CD4-positive, alpha-beta T cell (primary cell): ENCODE data around the gene BBS10. TPM values are rescaled to one million over a fixed set of nuclear protein-coding genes. Genes with fewer than 3 reads are reported as not detected.
"Not testable (repeated sequence)": the region's sequence is repeated elsewhere in the genome, so short reads cannot be mapped to it uniquely, and the experiment has no call there.

Source experiments
- ATAC-seq: fragments of 200-7000 bp; cut with Tn5 transposase; one replicate; pipeline ENCODE4 v1.10.0; 2022; ENCODE audit warnings: mild to moderate bottlenecking; ENCODE audit not compliant: poor library complexity
- CTCF ChIA-PET: fragments of 350-600 bp; sonication (Branson Sonifier 250); formaldehyde crosslinking; loops from one replicate; lab custom pipeline; 2021; ENCODE audit warnings: antibody characterized with exemption, inconsistent platforms; lab: Charles Lee
- POLR2A ChIA-PET: fragments of 350-600 bp; sonication (Branson Sonifier 250); formaldehyde crosslinking; loops from one replicate; lab custom pipeline; 2021; ENCODE audit warnings: antibody characterized with exemption, inconsistent platforms; lab: Charles Lee
- DNase-seq, 14 experiments: peaks; one replicate each; pipeline ENCODE4 v3.0.0-alpha.2; 2013 to 2020; ENCODE audit warnings: mixed read lengths in 2 of 14
- H3K27ac ChIP-seq, 2 donors: one replicate each; pipeline versions ENCODE4 v1.5.1 to v1.7.0; 2013; ENCODE audit warnings: low read length in 2 of 2, low read depth in 1 of 2, mild to moderate bottlenecking in 1 of 2
- H3K27me3 ChIP-seq, 2 experiments: 1 replicate in 1 of 2; 2 replicates in 1 of 2; pipeline versions ENCODE4 v1.6.1 to v1.7.0; 2013; ENCODE audit warnings: low read length in 2 of 2, control low read depth in 1 of 2, mild to moderate bottlenecking in 1 of 2, moderate library complexity in 1 of 2; ENCODE audit not compliant: insufficient read depth in 2 of 2, control insufficient read depth in 1 of 2
- H3K36me3 ChIP-seq: one replicate; pipeline ENCODE4 v1.6.1; 2013; ENCODE audit warnings: low read length, control low read depth; ENCODE audit not compliant: insufficient read depth
- H3K4me1 ChIP-seq: one replicate; pipeline ENCODE4 v1.6.1; 2013; ENCODE audit warnings: low read length, control low read depth; ENCODE audit not compliant: insufficient read depth
- H3K4me3 ChIP-seq: one replicate; pipeline ENCODE4 v1.5.1; 2013; ENCODE audit warnings: mild to moderate bottlenecking, low read length, moderate library complexity
- H3K9me3 ChIP-seq, 2 experiments: 1 replicate in 1 of 2; 2 replicates in 1 of 2; pipeline versions ENCODE4 v1.6.1 to v1.7.0; 2013; ENCODE audit warnings: low read length in 2 of 2, mild to moderate bottlenecking in 2 of 2, control low read depth in 1 of 2, moderate library complexity in 1 of 2; ENCODE audit not compliant: control insufficient read depth in 1 of 2, insufficient read depth in 1 of 2
- H3K27ac Mint-ChIP-seq: one replicate; pipeline ENCODE4 v1.8.0; 2020; ENCODE audit warnings: mixed read lengths
- H3K27me3 Mint-ChIP-seq: one replicate; pipeline ENCODE4 v1.8.0; 2021; ENCODE audit warnings: mixed read lengths
- H3K36me3 Mint-ChIP-seq: one replicate; pipeline ENCODE4 v1.8.0; 2021; ENCODE audit warnings: low read depth, mixed read lengths
- H3K4me1 Mint-ChIP-seq: one replicate; pipeline ENCODE4 v1.8.0; 2021; ENCODE audit warnings: low read depth, mixed read lengths
- H3K4me3 Mint-ChIP-seq: one replicate; pipeline ENCODE4 v1.8.0; 2020; ENCODE audit warnings: mild to moderate bottlenecking, mixed read lengths
- H3K9me3 Mint-ChIP-seq: one replicate; pipeline ENCODE4 v1.8.0; 2020; ENCODE audit warnings: mixed read lengths
- intact Hi-C, 2 experiments: fragments of 100-400 bp; cut with DNase I in 1 of 2; cut with micrococcal nuclease in 1 of 2; formaldehyde crosslinking; loops; one replicate each; pipeline versions ENCODE4 v1.15.1 to v1.9.0; 2023 to 2025; cut with DNase I, micrococcal nuclease
- total RNA-seq, 174 experiments: library from RNA in 2 of 174; stranded (reverse) in 2 of 174; gene quantifications; one replicate each; pipeline ENCODE4 v1.2.3 and lab custom pipeline; 2021 to 2026
- TF ChIP-seq, protein P1 (sequence below): fragments of 200-600 bp; IDR thresholded peaks from one replicate; pipeline ENCODE4 v1.8.0; 2022; ENCODE audit warnings: antibody characterized with exemption, mild to moderate bottlenecking

Gene BBS10
- total RNA-seq, 2 experiments from 2014 or later = 1.4 TPM

DNA sequence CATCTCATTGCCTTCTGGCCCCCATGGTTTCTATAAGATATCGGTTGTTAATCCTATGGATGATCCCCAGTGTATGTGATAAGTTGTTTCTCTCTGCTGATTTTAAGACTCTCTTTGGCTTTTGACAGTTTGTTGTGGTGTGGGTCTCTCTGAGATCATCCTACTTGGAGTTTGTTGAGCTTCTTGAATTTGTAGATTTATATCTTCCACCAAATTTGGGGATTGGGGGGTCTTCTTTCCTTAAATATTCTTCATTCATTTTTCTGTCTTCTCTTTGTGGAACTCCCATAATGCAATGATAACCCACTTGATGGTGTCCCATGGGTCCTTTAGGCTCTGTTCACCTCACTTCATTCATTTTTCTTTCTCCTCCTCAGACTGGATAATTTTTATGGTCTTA lies 20.0 kb upstream of the BBS10 start:
- H3K36me3 ChIP-seq = peaks cover 70% of the 10 kb centered on the region

DNA sequence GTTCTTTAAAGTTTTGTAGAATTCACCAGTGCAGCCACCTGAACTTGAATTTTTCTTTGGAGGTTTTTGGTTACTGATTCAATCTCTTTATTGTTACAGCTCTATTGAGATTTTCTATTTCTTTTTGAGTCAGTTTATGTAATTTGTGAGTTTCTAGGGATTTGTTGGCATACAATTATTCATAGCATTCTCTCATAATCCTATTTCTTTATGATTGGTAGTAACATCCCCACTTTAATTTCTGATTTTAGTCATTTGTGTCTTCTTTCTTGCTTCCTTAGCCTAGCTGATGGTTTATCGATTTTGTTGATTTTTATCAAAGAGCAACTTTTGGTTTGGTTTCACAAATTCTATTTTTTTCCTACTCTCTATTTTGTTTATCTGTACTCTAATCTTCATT lies 17.9 kb upstream of the BBS10 start:
- Histone ChIP-seq H3K4me3 (no peak overlapping the region), H3K36me3 (peaks cover 61% of the 10 kb centered on the region), H3K4me1 (no peaks in the 10 kb centered on the region), H3K27me3 (no peaks in the 10 kb centered on the region), H3K27ac (no peak overlapping the region), H3K9me3 (no peaks in the 10 kb centered on the region)
- Mint-ChIP-seq H3K27ac (no peak overlapping the region), H3K36me3 (peaks cover 96% of the 10 kb centered on the region), H3K4me1 (no peaks in the 10 kb centered on the region), H3K4me3 (no peak overlapping the region), H3K27me3 (no peaks in the 10 kb centered on the region), H3K9me3 (peaks cover 7% of the 10 kb centered on the region)
- ATAC-seq (no peak), DNase-seq (no peak)
- intact Hi-C loops = no loop called here
- TF ChIP-seq, protein P1, sequence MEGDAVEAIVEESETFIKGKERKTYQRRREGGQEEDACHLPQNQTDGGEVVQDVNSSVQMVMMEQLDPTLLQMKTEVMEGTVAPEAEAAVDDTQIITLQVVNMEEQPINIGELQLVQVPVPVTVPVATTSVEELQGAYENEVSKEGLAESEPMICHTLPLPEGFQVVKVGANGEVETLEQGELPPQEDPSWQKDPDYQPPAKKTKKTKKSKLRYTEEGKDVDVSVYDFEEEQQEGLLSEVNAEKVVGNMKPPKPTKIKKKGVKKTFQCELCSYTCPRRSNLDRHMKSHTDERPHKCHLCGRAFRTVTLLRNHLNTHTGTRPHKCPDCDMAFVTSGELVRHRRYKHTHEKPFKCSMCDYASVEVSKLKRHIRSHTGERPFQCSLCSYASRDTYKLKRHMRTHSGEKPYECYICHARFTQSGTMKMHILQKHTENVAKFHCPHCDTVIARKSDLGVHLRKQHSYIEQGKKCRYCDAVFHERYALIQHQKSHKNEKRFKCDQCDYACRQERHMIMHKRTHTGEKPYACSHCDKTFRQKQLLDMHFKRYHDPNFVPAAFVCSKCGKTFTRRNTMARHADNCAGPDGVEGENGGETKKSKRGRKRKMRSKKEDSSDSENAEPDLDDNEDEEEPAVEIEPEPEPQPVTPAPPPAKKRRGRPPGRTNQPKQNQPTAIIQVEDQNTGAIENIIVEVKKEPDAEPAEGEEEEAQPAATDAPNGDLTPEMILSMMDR = no peak
- CTCF ChIA-PET = no interaction called here
- POLR2A ChIA-PET = interaction anchor here (2.1 kb wide), 1 partner anchor 18 kb away, joined by 6 read pairs; the partner anchor contains the start of gene BBS10

More for the DNA sequence above, 20.0 kb upstream of the BBS10 start:
- intact Hi-C loops = no loop called here
- H3K4me3 Mint-ChIP-seq = no peak overlapping the region
- no peaks in the 10 kb centered on the region for H3K27me3 Mint-ChIP-seq
- no peaks in the 10 kb centered on the region for H3K9me3 ChIP-seq
- H3K27ac Mint-ChIP-seq = no peak overlapping the region
- ChIA-PET POLR2A (no interaction called here), CTCF (no interaction called here)
- no peaks in the 10 kb centered on the region for H3K4me1 Mint-ChIP-seq
- no peak overlapping the region for H3K4me3 ChIP-seq
- peaks cover 7% of the 10 kb centered on the region for H3K9me3 Mint-ChIP-seq
- H3K4me1 ChIP-seq = no peaks in the 10 kb centered on the region
- no peaks in the 10 kb centered on the region for H3K27me3 ChIP-seq
- DNase-seq (no peak), ATAC-seq (no peak)
- peaks cover 94% of the 10 kb centered on the region for H3K36me3 Mint-ChIP-seq
- TF ChIP-seq, protein P1 = no peak
- no peak overlapping the region for H3K27ac ChIP-seq

DNA sequence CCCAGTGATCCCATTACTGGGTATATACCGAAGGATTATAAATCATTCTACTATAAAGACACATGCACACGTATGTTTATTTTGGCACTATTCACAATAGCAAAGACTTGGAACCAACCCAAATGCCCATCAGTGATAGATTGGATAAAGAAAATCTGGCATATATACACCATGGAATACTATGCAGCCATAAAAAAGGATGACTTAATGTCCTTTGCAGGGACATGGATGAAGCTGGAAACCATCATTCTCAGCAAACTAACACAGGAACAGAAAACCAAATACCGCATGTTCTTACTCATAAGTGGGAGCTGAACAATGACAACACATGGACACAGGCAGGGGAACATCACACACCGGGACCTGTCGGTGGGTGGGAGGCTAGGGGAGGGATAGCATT lies 15.9 kb upstream of the BBS10 start:
- H3K27me3 ChIP-seq, H3K9me3 Mint-ChIP-seq, H3K4me1 ChIP-seq, H3K4me1 Mint-ChIP-seq, H3K27me3 Mint-ChIP-seq, H3K4me3 Mint-ChIP-seq, H3K27ac Mint-ChIP-seq, DNase-seq, H3K4me3 ChIP-seq, H3K9me3 ChIP-seq, intact Hi-C loops, ATAC-seq, H3K27ac ChIP-seq, CTCF ChIA-PET: not testable (repeated sequence)
- peaks cover 96% of the 10 kb centered on the region for H3K36me3 Mint-ChIP-seq
- peaks cover 50% of the 10 kb centered on the region for H3K36me3 ChIP-seq
- POLR2A ChIA-PET = interaction anchor here (2.1 kb wide), 1 partner anchor 16 kb away, joined by 6 read pairs; the partner anchor contains the start of gene BBS10

DNA sequence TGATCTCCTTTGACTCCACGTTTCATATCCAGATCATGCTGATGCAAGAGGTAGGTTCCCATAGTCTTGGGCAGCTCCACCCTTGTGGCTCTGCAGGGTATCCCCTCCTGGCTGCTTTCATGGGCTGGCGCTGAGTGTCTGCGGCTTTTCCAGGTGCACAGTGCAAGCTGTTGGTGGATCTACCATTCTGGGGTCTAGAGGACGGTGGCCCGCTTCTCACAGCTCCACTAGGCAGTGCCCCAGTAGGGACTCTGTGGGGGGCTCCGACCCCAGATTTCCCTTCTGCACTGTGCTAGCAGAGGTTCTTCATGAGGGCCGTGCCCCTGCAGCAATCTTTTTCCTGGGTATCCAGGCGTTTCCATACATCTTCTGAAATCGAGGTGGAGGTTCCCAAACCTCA lies 12.1 kb upstream of the BBS10 start:
- Histone ChIP-seq H3K36me3 (peaks cover 48% of the 10 kb centered on the region), H3K4me1 (no peaks in the 10 kb centered on the region), H3K27ac (no peak overlapping the region), H3K9me3 (no peaks in the 10 kb centered on the region), H3K4me3 (no peak overlapping the region), H3K27me3 (no peaks in the 10 kb centered on the region)
- TF ChIP-seq, protein P1 = no peak
- ChIA-PET POLR2A (no interaction called here), CTCF (no interaction called here)
- H3K9me3 Mint-ChIP-seq = peaks cover 2% of the 10 kb centered on the region
- H3K4me1 Mint-ChIP-seq = no peaks in the 10 kb centered on the region
- H3K27me3 Mint-ChIP-seq = no peaks in the 10 kb centered on the region
- intact Hi-C loops = no loop called here
- H3K27ac Mint-ChIP-seq = no peak overlapping the region
- peaks cover 93% of the 10 kb centered on the region for H3K36me3 Mint-ChIP-seq
- H3K4me3 Mint-ChIP-seq = no peak overlapping the region
- ATAC-seq (no peak), DNase-seq (no peak)
